HEK293 (cell line): ENCODE results near the gene GDAP2.

Experiments
- CTCF ChIA-PET: fragments of 350-600 bp; formaldehyde crosslinking; extraction: SDS; loops from one replicate; lab custom pipeline; 2021; ENCODE audit warnings: antibody characterized with exemption; lab: Yijun Ruan, JAX
- POLR2A ChIA-PET: fragments of 300-600 bp; formaldehyde crosslinking; extraction: SDS; loops from one replicate; lab custom pipeline; 2020; ENCODE audit warnings: antibody characterized with exemption, inconsistent platforms; lab: Yijun Ruan, JAX
- H3K27ac ChIP-seq: fragments of 200-500 bp; sonication (Bioruptor generic); 2 replicates; pipeline ENCODE4 v1.5.1; 2014; ENCODE audit warnings: low read depth, low read length, control low read depth, inconsistent platforms; ENCODE audit errors: extremely low read depth
- H3K36me3 ChIP-seq, 2 experiments: fragments of 200-500 bp in 1 of 2; sonication (Bioruptor generic) in 1 of 2; 1 replicate in 1 of 2; 2 replicates in 1 of 2; pipeline ENCODE4 v1.5.1; 2014 to 2017; ENCODE audit warnings: inconsistent platforms in 2 of 2, low read length in 2 of 2; ENCODE audit not compliant: control insufficient read depth in 2 of 2, insufficient read depth in 1 of 2
- H3K4me1 ChIP-seq: fragments of 200-500 bp; sonication (Bioruptor generic); 2 replicates; pipeline ENCODE4 v1.5.1; 2014; ENCODE audit warnings: mild to moderate bottlenecking, low read length, inconsistent platforms; ENCODE audit not compliant: control insufficient read depth, insufficient read depth
- H3K4me3 ChIP-seq: 2 replicates; pipeline ENCODE4 v1.5.1; 2011; ENCODE audit warnings: low read depth, mild to moderate bottlenecking, control low read depth, low read length, moderate library complexity
- H3K9me3 ChIP-seq: fragments of 200-500 bp; sonication (Bioruptor generic); 2 replicates; pipeline ENCODE4 v1.5.1; 2014; ENCODE audit warnings: low read depth, low read length, inconsistent platforms; ENCODE audit not compliant: control insufficient read depth, insufficient read depth
- INSM2 ChIP-seq: fragments of 450-650 bp; formaldehyde crosslinking; IDR thresholded peaks from 2 replicates; pipeline ENCODE4 v1.5.1; 2016; ENCODE audit warnings: missing biosample characterization, missing genetic modification characterization
- PRDM6 ChIP-seq: fragments of 450-650 bp; formaldehyde crosslinking; IDR thresholded peaks from 2 replicates; pipeline ENCODE4 v1.5.1; 2017; ENCODE audit warnings: missing biosample characterization, missing genetic modification characterization
- SCRT2 ChIP-seq: fragments of 450-650 bp; formaldehyde crosslinking; IDR thresholded peaks from 2 replicates; pipeline ENCODE4 v1.5.1; 2016; ENCODE audit warnings: missing biosample characterization, missing genetic modification characterization
- TRIM28 ChIP-seq: IDR thresholded peaks from 2 replicates; pipeline ENCODE4 v1.6.1; 2011; ENCODE audit warnings: low read length, control low read depth, borderline replicate concordance
- ZBTB10 ChIP-seq: fragments of 450-650 bp; formaldehyde crosslinking; IDR thresholded peaks from 2 replicates; pipeline ENCODE4 v1.5.1; 2016; ENCODE audit warnings: missing biosample characterization, missing genetic modification characterization
- ZBTB17 ChIP-seq: fragments of 450-650 bp; formaldehyde crosslinking; IDR thresholded peaks from 2 replicates; pipeline ENCODE4 v1.5.1; 2016; ENCODE audit warnings: missing biosample characterization, missing genetic modification characterization
- ZIC2 ChIP-seq: fragments of 450-650 bp; formaldehyde crosslinking; IDR thresholded peaks from 2 replicates; pipeline ENCODE4 v1.5.1; 2016; ENCODE audit warnings: missing biosample characterization, missing genetic modification characterization
- ZNF133 ChIP-seq: fragments of 450-650 bp; formaldehyde crosslinking; IDR thresholded peaks from 2 replicates; pipeline ENCODE4 v1.5.1; 2016; ENCODE audit warnings: missing biosample characterization, missing genetic modification characterization
- ZNF18 ChIP-seq: fragments of 450-650 bp; formaldehyde crosslinking; IDR thresholded peaks from 2 replicates; pipeline ENCODE4 v1.5.1; 2016; ENCODE audit warnings: missing biosample characterization, missing genetic modification characterization
- ZNF202 ChIP-seq: fragments of 450-650 bp; formaldehyde crosslinking; IDR thresholded peaks from 2 replicates; pipeline ENCODE4 v1.5.1; 2016; ENCODE audit warnings: missing biosample characterization, missing genetic modification characterization, borderline replicate concordance
- ZNF248 ChIP-seq: fragments of 450-650 bp; formaldehyde crosslinking; IDR thresholded peaks from 2 replicates; pipeline ENCODE4 v1.5.1; 2017; ENCODE audit warnings: missing biosample characterization, missing genetic modification characterization
- ZNF280D ChIP-seq: fragments of 450-650 bp; formaldehyde crosslinking; IDR thresholded peaks from 2 replicates; pipeline ENCODE4 v1.5.1; 2016; ENCODE audit warnings: missing biosample characterization, missing genetic modification characterization
- ZNF426 ChIP-seq: fragments of 450-650 bp; formaldehyde crosslinking; IDR thresholded peaks from 2 replicates; pipeline ENCODE4 v1.5.1; 2017; ENCODE audit warnings: missing biosample characterization, missing genetic modification characterization, mild to moderate bottlenecking, inconsistent platforms, moderate library complexity
- ZNF433 ChIP-seq: fragments of 450-650 bp; formaldehyde crosslinking; IDR thresholded peaks from 2 replicates; pipeline ENCODE4 v1.5.1; 2016; ENCODE audit warnings: missing biosample characterization, missing genetic modification characterization, low read depth
- ZNF555 ChIP-seq: fragments of 450-650 bp; formaldehyde crosslinking; conservative IDR thresholded peaks from 2 replicates; pipeline ENCODE4 v1.5.1; 2017; ENCODE audit warnings: missing biosample characterization, mild to moderate bottlenecking, missing genetic modification characterization, inconsistent platforms
- ZNF623 ChIP-seq: fragments of 450-650 bp; formaldehyde crosslinking; IDR thresholded peaks from 2 replicates; pipeline ENCODE4 v1.5.1; 2016; ENCODE audit warnings: missing biosample characterization, missing genetic modification characterization
- ZNF639 ChIP-seq: fragments of 450-650 bp; formaldehyde crosslinking; IDR thresholded peaks from 2 replicates; pipeline ENCODE4 v1.5.1; 2016; ENCODE audit warnings: missing biosample characterization, missing genetic modification characterization
- ZNF660 ChIP-seq: fragments of 450-650 bp; IDR thresholded peaks from 2 replicates; pipeline ENCODE4 v1.5.1; 2018; ENCODE audit warnings: missing biosample characterization, mild to moderate bottlenecking, missing genetic modification characterization
- ZNF677 ChIP-seq: fragments of 450-650 bp; IDR thresholded peaks from 2 replicates; pipeline ENCODE4 v1.5.0; 2018; ENCODE audit warnings: missing biosample characterization, mild to moderate bottlenecking, missing genetic modification characterization, moderate library complexity
- ZNF76 ChIP-seq: fragments of 450-650 bp; formaldehyde crosslinking; IDR thresholded peaks from 2 replicates; pipeline ENCODE4; 2016; ENCODE audit warnings: low read depth, missing biosample characterization, missing genetic modification characterization, borderline replicate concordance
- ZSCAN16 ChIP-seq: fragments of 450-650 bp; formaldehyde crosslinking; IDR thresholded peaks from 2 replicates; pipeline ENCODE4 v1.5.1; 2016; ENCODE audit warnings: missing biosample characterization, missing genetic modification characterization
- ZSCAN4 ChIP-seq: fragments of 450-650 bp; formaldehyde crosslinking; IDR thresholded peaks from 2 replicates; pipeline ENCODE4 v1.5.1; 2017; ENCODE audit warnings: missing biosample characterization, missing genetic modification characterization

Gene GDAP2

GRCh38 chr1:117826119-117826518 is 103.3 kb downstream of the GDAP2 start:
- no peaks in the 10 kb centered on the region for H3K4me1 ChIP-seq
- POLR2A ChIA-PET, result no interaction called here
- no peak overlapping the region for H3K4me3 ChIP-seq
- no peaks in the 10 kb centered on the region for H3K9me3 ChIP-seq
- H3K27ac ChIP-seq, result no peak overlapping the region
- TF ChIP-seq SCRT2 (tag by site-specific recombination) (no peak), ZSCAN4 (no peak), ZNF202 (tag by site-specific recombination) (no peak), ZBTB17 (tag by site-specific recombination) (no peak), ZNF433 (tag by site-specific recombination) (no peak), ZNF677 (tag by site-specific recombination) (no peak), ZNF133 (tag by site-specific recombination) (no peak), ZNF280D (tag by site-specific recombination) (no peak), ZSCAN16 (no peak), ZNF555 (tag by site-specific recombination) (no peak), INSM2 (tag by site-specific recombination) (no peak)
- no peaks in the 10 kb centered on the region for H3K36me3 ChIP-seq
- CTCF ChIA-PET, result interaction anchor here (1.0 to 1.3 kb wide), 2 partner anchors 70 to 114 kb away, joined by 3 to 4 read pairs; no protein-coding TSS in a partner anchor

GRCh38 chr1:117825414-117825813 is 104.0 kb downstream of the GDAP2 start:
- ChIA-PET CTCF (interaction anchor here (0.6 to 1.3 kb wide), 2 partner anchors 37 to 70 kb away, joined by 3 to 4 read pairs; no protein-coding TSS in a partner anchor), POLR2A (no interaction called here)
- no peak overlapping the region for H3K27ac ChIP-seq
- TF ChIP-seq PRDM6 (no peak), ZNF248 (tag by site-specific recombination) (no peak), ZNF639 (tag by site-specific recombination) (no peak), ZIC2 (no peak), ZNF76 (no peak), ZBTB10 (tag by site-specific recombination) (no peak), ZSCAN16 (no peak), ZNF660 (no peak), ZNF18 (no peak), ZNF133 (tag by site-specific recombination) (no peak), ZNF426 (tag by site-specific recombination) (no peak), ZNF623 (tag by site-specific recombination) (no peak), TRIM28 (no peak)

More at GRCh38 chr1:117825414-117825813, 104.0 kb downstream of the GDAP2 start:
- Histone ChIP-seq H3K36me3 (no peaks in the 10 kb centered on the region), H3K9me3 (no peaks in the 10 kb centered on the region), H3K4me1 (no peaks in the 10 kb centered on the region), H3K4me3 (no peak overlapping the region)
